Measurements from ENCODE around the gene AGTR2. TPM values are rescaled to one million over a fixed set of nuclear protein-coding genes. Genes with fewer than 3 reads are reported as not detected.

The AGTR2 gene
- total RNA-seq, 2 experiments from 2014 or later: not detected

DNA sequence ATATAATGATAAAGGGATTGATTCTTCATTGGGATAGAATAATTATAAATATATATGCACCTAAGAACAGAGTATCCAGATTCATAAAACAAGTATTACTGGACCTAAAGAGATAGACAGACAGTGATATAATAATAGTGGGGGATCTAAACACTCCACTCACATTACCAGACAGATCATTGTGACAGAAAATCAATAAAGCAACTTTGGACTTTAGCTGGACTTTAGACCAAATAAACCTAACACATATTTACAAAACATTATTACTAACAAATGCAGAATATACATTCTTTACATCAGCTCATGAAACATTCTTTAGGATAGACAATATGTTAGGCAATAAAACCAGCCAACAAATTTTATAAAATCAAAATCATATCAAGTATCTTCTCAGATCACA is 14.6 kb downstream of the AGTR2 start:
- ChIA-PET CTCF (ENCODE audit: unreplicated experiment) (no interaction called here), POLR2A (no interaction called here)
- Histone ChIP-seq H3K9me2 (ENCODE audit: insufficient read depth, low read length) (no peaks in the 10 kb centered on the region), H2AFZ (ENCODE audit: low read length) (no peak overlapping the region), H3K9me3 (ENCODE audit: low read length) (no peaks in the 10 kb centered on the region), H3K27ac (ENCODE audit: low read depth, low read length, poor library complexity, severe bottlenecking) (no peak overlapping the region), H3K4me1 (ENCODE audit: insufficient read depth, low read length, poor library complexity, severe bottlenecking) (no peaks in the 10 kb centered on the region), H3K4me3 (ENCODE audit: low read depth, low read length, poor library complexity, severe bottlenecking) (no peak overlapping the region), H4K20me1 (ENCODE audit: insufficient read depth, low read length) (no peaks in the 10 kb centered on the region), H3K79me2 (ENCODE audit: insufficient read depth, low read depth, low read length) (no peaks in the 10 kb centered on the region), H3K36me3 (ENCODE audit: insufficient read depth, low read length) (no peaks in the 10 kb centered on the region), H3K4me2 (ENCODE audit: low read length) (no peak overlapping the region)
- intact Hi-C loops (cut with micrococcal nuclease; ENCODE audit: unreplicated experiment): no loop called here
- TF ChIP-seq, protein P1, sequence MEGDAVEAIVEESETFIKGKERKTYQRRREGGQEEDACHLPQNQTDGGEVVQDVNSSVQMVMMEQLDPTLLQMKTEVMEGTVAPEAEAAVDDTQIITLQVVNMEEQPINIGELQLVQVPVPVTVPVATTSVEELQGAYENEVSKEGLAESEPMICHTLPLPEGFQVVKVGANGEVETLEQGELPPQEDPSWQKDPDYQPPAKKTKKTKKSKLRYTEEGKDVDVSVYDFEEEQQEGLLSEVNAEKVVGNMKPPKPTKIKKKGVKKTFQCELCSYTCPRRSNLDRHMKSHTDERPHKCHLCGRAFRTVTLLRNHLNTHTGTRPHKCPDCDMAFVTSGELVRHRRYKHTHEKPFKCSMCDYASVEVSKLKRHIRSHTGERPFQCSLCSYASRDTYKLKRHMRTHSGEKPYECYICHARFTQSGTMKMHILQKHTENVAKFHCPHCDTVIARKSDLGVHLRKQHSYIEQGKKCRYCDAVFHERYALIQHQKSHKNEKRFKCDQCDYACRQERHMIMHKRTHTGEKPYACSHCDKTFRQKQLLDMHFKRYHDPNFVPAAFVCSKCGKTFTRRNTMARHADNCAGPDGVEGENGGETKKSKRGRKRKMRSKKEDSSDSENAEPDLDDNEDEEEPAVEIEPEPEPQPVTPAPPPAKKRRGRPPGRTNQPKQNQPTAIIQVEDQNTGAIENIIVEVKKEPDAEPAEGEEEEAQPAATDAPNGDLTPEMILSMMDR (conservative IDR thresholded peaks at IDR 0.05; ENCODE audit: low read length): no peak
- TF ChIP-seq EZH2phosphoT487 (IDR thresholded peaks at IDR 0.05; ENCODE audit: borderline replicate concordance, low read depth, low read length): no peak
- no peak for DNase-seq (ENCODE audit: low spot score)
- no TSS peak for BruUV-seq (replicated peaks)

GRCh38 chrX:116194649-116195048 is 24.1 kb downstream of the AGTR2 start:
- intact Hi-C loops (cut with micrococcal nuclease; ENCODE audit: unreplicated experiment): no loop called here
- no peak for TF ChIP-seq EZH2phosphoT487 (IDR thresholded peaks at IDR 0.05; ENCODE audit: borderline replicate concordance, low read depth, low read length)
- TF ChIP-seq, protein P1 (conservative IDR thresholded peaks at IDR 0.05; ENCODE audit: low read length): no peak
- no TSS peak for BruUV-seq (replicated peaks)
- Histone ChIP-seq H3K4me2 (ENCODE audit: low read length) (no peak overlapping the region), H2AFZ (ENCODE audit: low read length) (no peak overlapping the region), H3K4me1 (ENCODE audit: insufficient read depth, low read length, poor library complexity, severe bottlenecking) (no peaks in the 10 kb centered on the region), H4K20me1 (ENCODE audit: insufficient read depth, low read length) (no peaks in the 10 kb centered on the region), H3K9me3 (ENCODE audit: low read length) (no peaks in the 10 kb centered on the region), H3K36me3 (ENCODE audit: insufficient read depth, low read length) (no peaks in the 10 kb centered on the region), H3K4me3 (ENCODE audit: low read depth, low read length, poor library complexity, severe bottlenecking) (no peak overlapping the region), H3K79me2 (ENCODE audit: insufficient read depth, low read depth, low read length) (no peaks in the 10 kb centered on the region), H3K9me2 (ENCODE audit: insufficient read depth, low read length) (no peaks in the 10 kb centered on the region), H3K27ac (ENCODE audit: low read depth, low read length, poor library complexity, severe bottlenecking) (no peak overlapping the region)
- POLR2A ChIA-PET: no interaction called here
- DNase-seq (ENCODE audit: low spot score): no peak
- CTCF ChIA-PET (ENCODE audit: unreplicated experiment): no interaction called here

GRCh38 chrX:116198235-116198634 is 27.7 kb downstream of the AGTR2 start:
- Histone ChIP-seq H3K9me2 (ENCODE audit: insufficient read depth, low read length) (no peaks in the 10 kb centered on the region), H3K36me3 (ENCODE audit: insufficient read depth, low read length) (no peaks in the 10 kb centered on the region), H3K79me2 (ENCODE audit: insufficient read depth, low read depth, low read length) (no peaks in the 10 kb centered on the region), H4K20me1 (ENCODE audit: insufficient read depth, low read length) (no peaks in the 10 kb centered on the region), H3K4me2 (ENCODE audit: low read length) (no peak overlapping the region), H3K27ac (ENCODE audit: low read depth, low read length, poor library complexity, severe bottlenecking) (no peak overlapping the region), H3K4me3 (ENCODE audit: low read depth, low read length, poor library complexity, severe bottlenecking) (no peak overlapping the region), H3K9me3 (ENCODE audit: low read length) (no peaks in the 10 kb centered on the region), H3K4me1 (ENCODE audit: insufficient read depth, low read length, poor library complexity, severe bottlenecking) (no peaks in the 10 kb centered on the region), H2AFZ (ENCODE audit: low read length) (no peak overlapping the region)
- POLR2A ChIA-PET: no interaction called here
- TF ChIP-seq EZH2phosphoT487 (IDR thresholded peaks at IDR 0.05; ENCODE audit: borderline replicate concordance, low read depth, low read length): no peak
- TF ChIP-seq, protein P1 (conservative IDR thresholded peaks at IDR 0.05; ENCODE audit: low read length): no peak
- CTCF ChIA-PET (ENCODE audit: unreplicated experiment): no interaction called here
- no TSS peak for BruUV-seq (replicated peaks)
- no peak for DNase-seq (ENCODE audit: low spot score)
- intact Hi-C loops (cut with micrococcal nuclease; ENCODE audit: unreplicated experiment): no loop called here
